HEK293 (cell line): ENCODE data around the gene LHFPL2.
A peak's percentile ranks its signal among the peaks of the same experiment; 100 is the strongest.

ENCODE experiments used
- CTCF ChIA-PET: fragments of 350-600 bp; formaldehyde crosslinking; extraction: SDS; loops from one replicate; lab custom pipeline; 2021; ENCODE audit warnings: antibody characterized with exemption; lab: Yijun Ruan, JAX
- POLR2A ChIA-PET: fragments of 300-600 bp; formaldehyde crosslinking; extraction: SDS; loops from one replicate; lab custom pipeline; 2020; ENCODE audit warnings: antibody characterized with exemption, inconsistent platforms; lab: Yijun Ruan, JAX
- H3K27ac ChIP-seq: fragments of 200-500 bp; sonication (Bioruptor generic); 2 replicates; pipeline ENCODE4 v1.5.1; 2014; ENCODE audit warnings: low read depth, low read length, control low read depth, inconsistent platforms; ENCODE audit errors: extremely low read depth
- H3K36me3 ChIP-seq, 2 experiments: fragments of 200-500 bp in 1 of 2; sonication (Bioruptor generic) in 1 of 2; 1 replicate in 1 of 2; 2 replicates in 1 of 2; pipeline ENCODE4 v1.5.1; 2014 to 2017; ENCODE audit warnings: inconsistent platforms in 2 of 2, low read length in 2 of 2; ENCODE audit not compliant: control insufficient read depth in 2 of 2, insufficient read depth in 1 of 2
- H3K4me1 ChIP-seq: fragments of 200-500 bp; sonication (Bioruptor generic); 2 replicates; pipeline ENCODE4 v1.5.1; 2014; ENCODE audit warnings: mild to moderate bottlenecking, low read length, inconsistent platforms; ENCODE audit not compliant: control insufficient read depth, insufficient read depth
- H3K4me3 ChIP-seq: 2 replicates; pipeline ENCODE4 v1.5.1; 2011; ENCODE audit warnings: low read depth, mild to moderate bottlenecking, control low read depth, low read length, moderate library complexity
- H3K9me3 ChIP-seq: fragments of 200-500 bp; sonication (Bioruptor generic); 2 replicates; pipeline ENCODE4 v1.5.1; 2014; ENCODE audit warnings: low read depth, low read length, inconsistent platforms; ENCODE audit not compliant: control insufficient read depth, insufficient read depth
- BCL11B ChIP-seq: fragments of 450-650 bp; formaldehyde crosslinking; IDR thresholded peaks from 2 replicates; pipeline ENCODE4 v1.5.1; 2016; ENCODE audit warnings: low read depth, missing biosample characterization, missing genetic modification characterization
- CTCF ChIP-seq: fragments of 450-650 bp; formaldehyde crosslinking; IDR thresholded peaks from 2 replicates; pipeline ENCODE4 v1.5.1; 2016; ENCODE audit warnings: missing biosample characterization, missing genetic modification characterization
- HOXD13 ChIP-seq: sonication (generic); formaldehyde crosslinking; IDR thresholded peaks from 2 replicates; pipeline ENCODE4 v1.8.0; 2022; ENCODE audit warnings: missing genetic modification reagents, borderline replicate concordance
- INSM2 ChIP-seq: fragments of 450-650 bp; formaldehyde crosslinking; IDR thresholded peaks from 2 replicates; pipeline ENCODE4 v1.5.1; 2016; ENCODE audit warnings: missing biosample characterization, missing genetic modification characterization
- KLF10 ChIP-seq: fragments of 450-650 bp; IDR thresholded peaks from 2 replicates; pipeline ENCODE4 v1.5.1; 2018; ENCODE audit warnings: missing biosample characterization, mild to moderate bottlenecking, missing genetic modification characterization
- SETDB1 ChIP-seq: IDR thresholded peaks from one replicate; pipeline ENCODE4 v1.6.1; 2017; ENCODE audit warnings: mild to moderate bottlenecking, low read length, moderate library complexity, mixed read lengths; ENCODE audit not compliant: insufficient read length
- YY2 ChIP-seq: fragments of 450-650 bp; formaldehyde crosslinking; IDR thresholded peaks from 2 replicates; pipeline ENCODE4 v1.5.1; 2016; ENCODE audit warnings: missing biosample characterization, missing genetic modification characterization
- ZBTB21 ChIP-seq: fragments of 450-650 bp; formaldehyde crosslinking; IDR thresholded peaks from 2 replicates; pipeline ENCODE4 v1.5.1; 2017; ENCODE audit warnings: missing biosample characterization, missing genetic modification characterization
- ZBTB48 ChIP-seq: fragments of 450-650 bp; formaldehyde crosslinking; IDR thresholded peaks from 2 replicates; pipeline ENCODE4 v1.5.1; 2016; ENCODE audit warnings: missing biosample characterization, missing genetic modification characterization
- ZBTB8A ChIP-seq: fragments of 450-650 bp; formaldehyde crosslinking; IDR thresholded peaks from 2 replicates; pipeline ENCODE4 v1.5.1; 2016; ENCODE audit warnings: missing biosample characterization, missing genetic modification characterization
- ZNF121 ChIP-seq: fragments of 450-650 bp; formaldehyde crosslinking; IDR thresholded peaks from 2 replicates; pipeline ENCODE4 v1.5.1; 2016; ENCODE audit warnings: missing biosample characterization, missing genetic modification characterization
- ZNF140 ChIP-seq: fragments of 450-650 bp; formaldehyde crosslinking; IDR thresholded peaks from 2 replicates; pipeline ENCODE4 v1.5.1; 2016; ENCODE audit warnings: missing biosample characterization, missing genetic modification characterization
- ZNF148 ChIP-seq: fragments of 450-650 bp; formaldehyde crosslinking; IDR thresholded peaks from 2 replicates; pipeline ENCODE4 v1.5.0; 2017; ENCODE audit warnings: missing biosample characterization, missing genetic modification characterization, borderline replicate concordance
- ZNF184 ChIP-seq: fragments of 450-650 bp; IDR thresholded peaks from 2 replicates; pipeline ENCODE4 v1.5.1; 2018; ENCODE audit warnings: missing biosample characterization, mild to moderate bottlenecking, missing genetic modification characterization
- ZNF26 ChIP-seq: fragments of 450-650 bp; formaldehyde crosslinking; IDR thresholded peaks from 2 replicates; pipeline ENCODE4 v1.5.1; 2016; ENCODE audit warnings: missing biosample characterization, missing genetic modification characterization
- ZNF266 ChIP-seq: fragments of 450-650 bp; formaldehyde crosslinking; IDR thresholded peaks from 2 replicates; pipeline ENCODE4 v1.5.1; 2016; ENCODE audit warnings: missing biosample characterization, missing genetic modification characterization, low read depth
- ZNF302 ChIP-seq: fragments of 450-650 bp; formaldehyde crosslinking; IDR thresholded peaks from 2 replicates; pipeline ENCODE4 v1.5.1; 2016; ENCODE audit warnings: missing biosample characterization, missing genetic modification characterization, low read depth
- ZNF449 ChIP-seq: fragments of 450-650 bp; formaldehyde crosslinking; IDR thresholded peaks from 2 replicates; pipeline ENCODE4 v1.5.1; 2017; ENCODE audit warnings: missing biosample characterization, mild to moderate bottlenecking, missing genetic modification characterization, moderate library complexity
- ZNF48 ChIP-seq: fragments of 450-650 bp; formaldehyde crosslinking; IDR thresholded peaks from 2 replicates; pipeline ENCODE4 v1.5.1; 2016; ENCODE audit warnings: missing biosample characterization, missing genetic modification characterization
- ZNF544 ChIP-seq: fragments of 450-650 bp; formaldehyde crosslinking; IDR thresholded peaks from 2 replicates; pipeline ENCODE4 v1.5.0; 2017; ENCODE audit warnings: missing biosample characterization, missing genetic modification characterization
- ZNF549 ChIP-seq: fragments of 450-650 bp; IDR thresholded peaks from 2 replicates; pipeline ENCODE4 v1.5.1; 2018; ENCODE audit warnings: missing biosample characterization, missing genetic modification characterization, mild to moderate bottlenecking, inconsistent platforms, moderate library complexity
- ZNF677 ChIP-seq: fragments of 450-650 bp; IDR thresholded peaks from 2 replicates; pipeline ENCODE4 v1.5.0; 2018; ENCODE audit warnings: missing biosample characterization, mild to moderate bottlenecking, missing genetic modification characterization, moderate library complexity
- ZNF701 ChIP-seq: fragments of 450-650 bp; formaldehyde crosslinking; IDR thresholded peaks from 2 replicates; pipeline ENCODE4 v1.5.1; 2016; ENCODE audit warnings: missing biosample characterization, missing genetic modification characterization
- ZNF76 ChIP-seq: fragments of 450-650 bp; formaldehyde crosslinking; IDR thresholded peaks from 2 replicates; pipeline ENCODE4; 2016; ENCODE audit warnings: low read depth, missing biosample characterization, missing genetic modification characterization, borderline replicate concordance
- ZNF792 ChIP-seq: fragments of 450-650 bp; formaldehyde crosslinking; IDR thresholded peaks from 2 replicates; pipeline ENCODE4 v1.5.1; 2016; ENCODE audit warnings: missing biosample characterization, missing genetic modification characterization
- ZSCAN5A ChIP-seq: fragments of 450-650 bp; formaldehyde crosslinking; IDR thresholded peaks from 2 replicates; pipeline ENCODE4 v1.5.1; 2016; ENCODE audit warnings: missing biosample characterization, missing genetic modification characterization

The LHFPL2 gene

GRCh38 chr5:78669331-78669730 is 20.8 kb upstream of the LHFPL2 start (continued):
- TF ChIP-seq ZNF266 (tag by site-specific recombination) (no peak), ZNF76 (no peak), INSM2 (tag by site-specific recombination) (no peak), ZBTB21 (tag by site-specific recombination) (no peak), ZBTB48 (tag by site-specific recombination) (peak; percentile 39; the same call in 1 of the 2 replicates), YY2 (tag by site-specific recombination) (peak; percentile 63), ZNF121 (no peak), ZNF677 (tag by site-specific recombination) (no peak), ZBTB8A (tag by site-specific recombination) (no peak), ZNF26 (tag by site-specific recombination) (peak; percentile 34; the same call in 1 of the 2 replicates), ZNF148 (tag by site-specific recombination) (no peak), ZNF544 (tag by site-specific recombination) (no peak; the same call in 1 of the 2 replicates), ZNF48 (tag by site-specific recombination) (no peak), SETDB1 (no peak), ZNF701 (tag by site-specific recombination) (0 out of 2 replicates have a peak, but pooled peaks have one; percentile 25), ZNF792 (tag by site-specific recombination) (no peak)

GRCh38 chr5:78667461-78668103 is 19.0 kb upstream of the LHFPL2 start:
- H3K9me3 ChIP-seq, result no peaks in the 10 kb centered on the region
- no peaks in the 10 kb centered on the region for H3K36me3 ChIP-seq
- no peak overlapping the region for H3K4me3 ChIP-seq
- no peak overlapping the region for H3K27ac ChIP-seq
- CTCF ChIA-PET, result interaction anchor here (0.8 kb wide), 1 partner anchor 9 kb away, joined by 3 read pairs; no protein-coding TSS in a partner anchor
- peaks cover 15% of the 10 kb centered on the region for H3K4me1 ChIP-seq
- POLR2A ChIA-PET, result no interaction called here
- TF ChIP-seq ZNF449 (tag by site-specific recombination) (no peak), ZNF184 (tag by site-specific recombination) (no peak), ZNF48 (tag by site-specific recombination) (no peak), BCL11B (tag by site-specific recombination) (no peak), ZNF266 (tag by site-specific recombination) (no peak), CTCF (tag by site-specific recombination) (no peak), ZSCAN5A (tag by site-specific recombination) (no peak), HOXD13 (no peak), KLF10 (no peak), ZNF549 (tag by site-specific recombination) (no peak), ZNF140 (tag by site-specific recombination) (no peak), ZNF302 (no peak)
